Kidney capillary endothelial cell (primary cell): Measurements from ENCODE around the gene TOMM70.
"Not testable (repeated sequence)": the region's sequence is repeated elsewhere in the genome, so short reads cannot be mapped to it uniquely, and the experiment has no call there.

ENCODE experiments used
- DNase-seq: peaks from one replicate; pipeline ENCODE4 v3.0.0-alpha.2; 2018; ENCODE audit warnings: low spot score

Gene TOMM70

DNA sequence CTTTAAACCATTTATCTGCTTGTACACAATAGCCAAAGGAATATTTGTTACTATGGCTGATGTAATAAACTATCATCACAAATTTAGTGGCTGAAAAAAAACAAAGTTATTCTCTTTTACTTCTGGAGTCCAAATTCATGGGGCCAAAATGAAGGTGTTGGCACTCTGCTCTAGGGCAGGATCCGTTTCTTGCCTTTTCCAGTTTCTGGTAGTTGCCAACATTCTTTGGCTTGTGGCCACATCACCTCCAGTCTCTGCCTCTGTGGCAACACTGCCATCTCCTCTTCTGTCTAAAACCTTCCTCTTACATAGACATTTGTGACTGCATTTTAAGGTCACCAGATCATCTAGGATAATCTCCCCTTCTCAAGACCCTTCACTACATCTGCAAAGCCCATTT lies 39.0 kb downstream of the TOMM70 start:
- no peak for DNase-seq

DNA sequence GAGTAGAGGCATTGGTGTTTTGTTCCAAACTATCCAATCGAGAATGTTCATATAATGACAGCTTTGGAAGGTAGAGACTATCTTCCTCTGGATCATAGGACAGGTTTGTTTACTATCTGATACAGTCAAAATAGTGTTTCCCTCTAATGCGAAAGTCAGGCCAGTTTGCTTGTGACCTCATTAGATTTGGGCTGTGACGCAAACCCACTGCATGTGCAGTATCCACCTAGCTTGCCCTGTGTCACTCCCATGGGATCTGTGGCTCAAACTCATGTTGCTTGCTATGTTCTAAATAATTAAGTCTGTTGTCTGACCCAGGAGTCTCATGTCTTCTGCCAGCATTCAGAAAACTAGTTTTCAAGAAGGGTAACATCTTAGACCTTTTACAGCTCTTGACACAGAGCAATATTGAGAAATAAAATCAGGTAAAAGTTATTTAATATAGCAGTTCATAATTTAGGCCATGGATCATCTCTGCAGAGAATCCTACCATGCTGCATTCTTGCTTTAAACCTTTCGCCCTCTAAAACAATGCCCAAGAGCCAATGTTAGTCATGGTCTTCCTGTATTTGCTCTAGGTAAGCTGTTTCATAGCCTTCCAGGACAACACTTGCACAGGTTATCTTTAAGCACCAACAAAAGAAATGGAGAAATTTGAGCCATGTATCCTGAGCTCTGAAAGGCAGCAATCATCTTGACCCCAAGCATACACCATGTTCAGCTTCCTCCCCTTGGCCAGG lies 40.0 kb downstream of the TOMM70 start:
- no peak for DNase-seq

- DNase-seq: no peak
These were observed 41.9 kb downstream of the TOMM70 start for GRCh38 chr3:100359035-100359434.

GRCh38 chr3:100358413-100358812 lies 42.5 kb downstream of the TOMM70 start:
- DNase-seq: no peak

- DNase-seq: no peak
These were observed 46.0 kb downstream of the TOMM70 start for GRCh38 chr3:100354850-100355249.

GRCh38 chr3:100352296-100353231 lies 48.3 kb downstream of the TOMM70 start:
- no peak for DNase-seq

DNA sequence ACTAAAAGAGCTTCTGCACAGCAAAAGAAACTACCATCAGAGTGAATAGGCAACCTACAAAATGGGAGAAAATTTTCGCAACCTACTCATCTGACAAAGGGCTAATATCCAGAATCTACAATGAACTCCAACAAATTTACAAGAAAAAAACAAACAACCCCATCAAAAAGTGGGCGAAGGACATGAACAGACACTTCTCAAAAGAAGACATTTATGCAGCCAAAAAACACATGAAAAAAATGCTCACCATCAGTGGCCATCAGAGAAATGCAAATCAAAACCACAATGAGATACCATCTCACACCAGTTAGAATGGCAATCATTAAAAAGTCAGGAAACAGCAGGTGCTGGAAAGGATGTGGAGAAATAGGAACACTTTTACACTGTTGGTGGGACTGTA lies 49.1 kb downstream of the TOMM70 start:
- DNase-seq: not testable (repeated sequence)

DNA sequence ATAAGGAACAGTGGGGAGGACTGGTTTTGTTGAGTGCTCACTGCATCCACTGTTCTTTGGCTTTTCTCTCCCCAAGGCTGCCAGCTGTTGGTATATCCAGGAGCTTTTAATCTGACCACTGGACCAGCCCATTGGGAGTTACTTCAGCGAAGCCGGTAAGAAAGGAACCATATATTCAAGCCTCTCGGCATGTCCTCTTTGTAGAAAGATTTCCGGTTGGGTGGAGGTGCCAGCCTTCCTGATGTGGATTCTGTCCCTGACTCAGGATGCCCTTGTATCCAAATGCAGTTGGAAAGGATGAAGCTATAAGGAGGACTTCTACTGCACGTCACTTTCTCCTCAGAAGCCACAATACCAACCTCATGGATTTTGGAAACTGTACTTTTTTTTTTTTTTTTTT lies 52.2 kb downstream of the TOMM70 start:
- DNase-seq: no peak

DNA sequence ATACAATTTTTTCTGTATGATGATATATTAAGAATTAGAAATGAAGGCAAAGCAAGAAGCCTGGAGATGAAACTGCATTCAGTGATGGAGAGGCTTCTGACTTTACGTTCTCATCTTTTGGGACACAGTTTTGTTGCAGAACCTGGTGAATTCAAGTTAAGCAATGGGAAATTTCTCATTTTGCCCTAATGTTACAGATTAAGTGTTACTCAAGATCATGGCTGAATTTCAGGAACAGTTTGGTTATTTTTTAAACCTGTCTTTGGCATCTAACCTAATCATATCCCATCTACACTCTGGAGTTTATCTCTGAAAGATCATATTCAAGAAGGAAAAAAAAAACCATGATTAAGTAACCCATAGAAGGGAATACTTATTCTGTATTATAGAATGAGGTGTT lies 60.4 kb downstream of the TOMM70 start:
- DNase-seq: no peak

DNA sequence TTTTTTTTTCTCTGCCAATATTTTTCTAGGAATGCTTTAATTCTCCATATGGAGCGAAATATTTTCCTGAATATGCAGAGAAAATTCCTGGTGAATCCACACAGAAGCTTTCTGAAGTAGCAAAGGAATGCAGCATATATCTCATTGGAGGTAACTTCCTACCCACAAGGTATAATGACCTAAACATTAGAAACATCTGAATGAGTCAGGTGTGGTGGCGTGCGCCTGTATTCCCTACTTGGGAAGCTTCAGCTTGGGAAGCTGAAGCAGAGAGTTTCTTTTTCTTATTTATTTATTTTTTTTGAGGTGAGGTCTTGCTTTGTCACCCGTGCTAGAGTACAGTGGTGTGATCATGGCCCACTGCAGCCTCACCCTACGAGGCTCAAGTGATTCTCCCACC lies 61.1 kb downstream of the TOMM70 start:
- no peak for DNase-seq

- no peak for DNase-seq
These were observed 62.0 kb downstream of the TOMM70 start for GRCh38 chr3:100338911-100339310.

- DNase-seq: not testable (repeated sequence)
These were observed 64.7 kb downstream of the TOMM70 start for GRCh38 chr3:100336229-100336628.

GRCh38 chr3:100335434-100335833 lies 65.5 kb downstream of the TOMM70 start:
- DNase-seq: no peak

GRCh38 chr3:100334488-100335351 lies 66.2 kb downstream of the TOMM70 start, which contains the start of gene NIT2:
TSS of gene NIT2 (plus strand) at chr3:100334757. CDS start at chr3:100334792, 35 bp downstream.
- DNase-seq: peak; percentile 60

DNA sequence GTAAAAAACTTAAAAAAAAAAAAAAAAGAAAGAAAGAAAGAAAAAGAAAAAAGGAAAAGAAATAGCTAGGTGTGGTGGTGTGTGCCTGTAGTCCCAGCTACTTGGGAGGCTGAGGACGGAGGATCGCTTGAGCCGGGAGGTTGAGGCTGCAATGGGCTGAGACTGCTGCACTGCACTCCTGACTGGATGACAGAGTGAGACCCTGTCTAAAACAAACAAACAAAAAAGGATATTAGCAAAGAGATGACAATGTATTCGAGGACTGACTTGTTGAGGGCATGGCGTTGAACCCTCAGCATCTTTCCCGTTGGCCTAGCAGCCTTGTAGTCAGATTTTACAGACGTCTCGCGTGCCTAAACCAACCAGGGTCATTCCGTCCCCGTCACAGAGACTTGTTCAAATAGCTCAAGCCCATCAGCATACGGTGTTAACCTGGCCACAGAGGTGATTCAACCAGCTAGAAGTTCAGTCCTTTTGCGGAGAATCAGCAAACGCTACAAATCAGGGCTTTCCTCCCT lies 66.9 kb downstream of the TOMM70 start:
- DNase-seq: no peak

- no peak for DNase-seq
These were observed 67.8 kb downstream of the TOMM70 start for GRCh38 chr3:100333051-100333450.

GRCh38 chr3:100331660-100332059 lies 69.2 kb downstream of the TOMM70 start:
- DNase-seq: no peak

- DNase-seq: no peak
These were observed 70.2 kb downstream of the TOMM70 start for GRCh38 chr3:100330651-100331050.

DNA sequence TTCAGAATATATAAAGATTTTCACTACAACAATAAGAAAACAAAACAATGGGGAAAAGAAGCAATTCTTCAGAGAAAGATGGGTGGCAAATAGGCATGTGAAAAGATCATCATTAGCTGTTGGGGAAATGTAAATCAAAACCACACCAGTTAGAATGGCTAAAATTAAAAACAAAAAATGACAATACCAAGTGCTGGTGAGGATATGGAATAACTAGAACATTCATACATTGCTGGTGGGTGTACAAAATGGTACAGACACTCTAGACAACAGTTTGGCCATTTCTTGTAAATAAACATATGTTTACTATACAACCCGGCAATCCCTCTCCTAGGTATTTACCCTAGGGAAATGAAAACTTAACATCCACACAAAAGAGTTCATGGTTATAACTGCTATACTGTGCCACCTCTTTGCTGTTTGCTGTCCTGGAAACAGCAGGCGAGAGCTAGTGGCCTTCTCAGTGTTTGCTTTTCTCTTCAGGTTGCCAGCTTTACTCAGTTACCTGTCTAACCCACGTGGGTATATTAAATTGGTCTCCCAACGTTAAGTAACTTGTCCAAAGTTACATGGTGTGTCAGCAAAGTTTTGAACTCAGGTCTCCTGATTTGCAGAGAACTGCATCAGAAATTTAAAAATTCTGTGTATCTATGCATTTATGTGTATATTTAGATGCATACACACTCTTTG lies 70.9 kb downstream of the TOMM70 start:
- no peak for DNase-seq

- DNase-seq: not testable (repeated sequence)
These were observed 73.5 kb downstream of the TOMM70 start for GRCh38 chr3:100327377-100327776.

DNA sequence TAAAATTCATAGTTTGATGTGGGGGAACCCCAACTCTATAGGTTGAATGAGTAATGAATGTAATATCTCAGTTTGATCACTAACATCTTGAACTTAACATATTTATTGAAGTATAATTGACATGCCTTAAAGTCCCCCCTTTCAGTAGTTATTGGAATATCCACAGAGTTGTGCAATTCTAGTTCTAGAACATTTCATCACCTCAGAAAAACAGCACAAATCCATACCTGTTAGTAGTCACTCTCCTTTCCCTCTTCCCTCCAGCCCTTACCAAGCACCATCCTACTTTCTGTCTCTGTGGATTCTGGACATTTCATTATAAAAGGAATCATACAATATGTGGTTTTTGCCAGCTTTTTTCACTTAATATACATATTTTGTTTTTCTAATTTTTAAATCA lies 75.1 kb downstream of the TOMM70 start:
- no peak for DNase-seq
